SK-MEL-5 (cell line): ENCODE measurements around the gene METTL13. TPM values are rescaled to one million over a fixed set of nuclear protein-coding genes. Genes with fewer than 3 reads are reported as not detected.
A peak's percentile ranks its signal among the peaks of the same experiment; 100 is the strongest.
"Not testable (repeated sequence)": the region's sequence is repeated elsewhere in the genome, so short reads cannot be mapped to it uniquely, and the experiment has no call there.

Experiments used
- DNase-seq: peaks from one replicate; pipeline ENCODE4 v3.0.0-alpha.2; 2016; ENCODE audit warnings: low read depth, low spot score
- in situ Hi-C: cut with HindIII; loops from 2 replicates; pipeline ENCODE4 v1.10.0; 2016; ENCODE audit warnings: low sequenced_read_pairs, high pct_unique_total_duplicates, low pct_unique_long_range_greater_than_20kb
- total RNA-seq: library from RNA; depleted of rRNA; stranded (reverse); fragments of >200 nt; shearing (Covaris generic); gene quantifications from 2 replicates; pipeline ENCODE4 v1.2.3, GENCODE V29; 2014

METTL13 gene
- total RNA-seq, 1 experiment from 2014 or later = 39.3 TPM

DNA sequence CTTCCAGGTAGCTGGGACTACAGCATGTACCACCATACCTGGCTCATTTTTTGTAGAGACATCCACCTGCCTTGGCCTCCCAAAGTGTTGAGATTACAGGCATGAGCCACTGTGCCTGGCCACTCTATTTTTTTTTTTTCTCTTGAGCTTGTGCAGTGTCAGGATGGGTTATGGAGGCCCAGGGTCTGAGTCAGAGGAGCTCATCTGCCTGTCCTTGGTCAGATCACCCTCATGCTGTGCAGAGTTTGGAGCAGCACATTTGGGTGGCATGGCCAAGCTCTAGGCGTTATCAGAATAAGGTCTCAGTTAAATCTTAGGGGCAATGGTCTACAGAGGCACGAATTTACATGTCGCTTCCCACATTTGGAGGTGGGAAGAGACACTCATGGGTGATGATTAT, 16.9 kb downstream of the METTL13 start:
- DNase-seq = no peak
- in situ Hi-C loops = no loop called here

DNA sequence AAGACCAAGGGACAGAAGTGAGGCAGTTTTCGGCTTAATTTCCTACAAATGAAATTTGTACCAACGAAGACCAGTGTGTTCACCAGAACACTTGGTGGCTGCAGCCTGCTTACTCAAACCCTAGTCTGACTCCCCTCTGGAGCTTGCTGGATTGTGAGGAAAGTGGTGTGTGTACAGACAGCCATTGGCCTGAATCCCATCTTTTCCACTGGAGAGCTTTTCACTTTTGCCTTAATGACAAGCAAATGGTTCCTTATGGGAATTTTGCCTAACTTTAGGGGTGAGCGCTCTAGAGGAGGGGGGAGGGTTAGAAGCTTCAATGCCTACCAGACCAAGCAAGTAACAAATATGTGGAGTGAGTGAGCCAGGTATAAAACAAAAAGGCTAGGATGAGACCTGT, 17.3 kb downstream of the METTL13 start:
- DNase-seq = no peak
- in situ Hi-C loops = no loop called here

DNA sequence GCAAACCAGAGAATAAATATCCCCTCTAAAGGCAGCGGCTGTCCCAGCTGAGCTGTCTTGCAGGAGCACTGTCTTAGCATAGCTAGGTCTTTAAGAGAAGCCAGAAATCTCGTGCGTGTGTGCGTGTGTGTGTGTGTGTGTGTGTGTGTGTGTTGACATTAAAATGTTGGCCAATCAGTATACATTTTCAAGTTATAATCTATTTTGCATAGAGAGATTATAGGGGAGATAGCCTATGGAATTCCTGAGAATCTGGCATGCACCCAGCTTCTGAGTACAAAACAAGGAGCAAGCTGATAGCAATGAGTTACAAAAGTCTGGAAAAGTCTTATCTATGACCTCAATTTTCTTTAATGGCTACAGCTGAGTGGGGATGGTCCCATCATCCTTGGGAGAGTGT, 17.7 kb downstream of the METTL13 start:
- in situ Hi-C loops = no loop called here
- DNase-seq = no peak

DNA sequence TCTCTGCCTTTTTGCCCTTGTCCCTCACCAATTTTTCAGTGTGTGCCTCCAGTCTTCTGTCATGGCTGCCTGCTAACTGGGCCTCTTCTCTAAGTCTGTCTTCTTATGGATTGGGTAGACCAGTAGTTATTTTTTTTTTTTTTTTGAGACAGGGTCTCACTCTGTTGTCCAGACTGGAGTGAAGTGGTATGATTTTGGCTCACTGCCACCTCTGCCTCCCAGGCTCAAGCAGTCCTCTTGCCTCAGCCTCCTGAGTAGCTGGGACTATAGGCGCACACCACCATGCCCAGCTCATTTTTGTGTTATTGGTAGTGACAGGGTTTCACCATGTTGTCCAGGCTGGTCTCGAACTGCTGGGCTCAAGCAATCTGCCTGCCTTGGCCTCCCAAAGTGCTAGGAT, 18.2 kb downstream of the METTL13 start:
- in situ Hi-C loops = loop anchor here (10.0 kb wide), 1 partner anchor 185 kb away; no protein-coding TSS in a partner anchor
- not testable (repeated sequence) for DNase-seq

DNA sequence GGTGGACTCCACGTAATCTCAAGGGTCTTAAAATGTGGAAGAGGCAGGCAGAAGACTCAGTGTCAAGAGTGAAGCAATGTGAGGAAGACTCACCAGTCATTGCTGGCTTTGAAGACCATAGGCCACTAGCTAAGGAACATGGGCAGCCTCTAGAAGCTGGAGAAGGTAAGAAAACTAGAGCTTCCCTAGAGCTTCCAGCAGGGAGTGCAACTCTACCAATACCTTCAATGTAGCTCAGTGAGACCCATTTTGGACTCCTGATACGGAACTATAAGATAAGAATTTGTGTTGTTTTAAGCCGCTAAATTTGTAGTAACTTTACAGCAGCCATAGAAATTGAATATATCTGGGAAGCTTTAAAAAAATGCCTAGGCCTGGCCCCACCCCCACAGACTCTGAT, 18.9 kb downstream of the METTL13 start:
- DNase-seq = peak; percentile 51
- in situ Hi-C loops = loop anchor here (10.0 kb wide), 1 partner anchor 184 kb away; no protein-coding TSS in a partner anchor

DNA sequence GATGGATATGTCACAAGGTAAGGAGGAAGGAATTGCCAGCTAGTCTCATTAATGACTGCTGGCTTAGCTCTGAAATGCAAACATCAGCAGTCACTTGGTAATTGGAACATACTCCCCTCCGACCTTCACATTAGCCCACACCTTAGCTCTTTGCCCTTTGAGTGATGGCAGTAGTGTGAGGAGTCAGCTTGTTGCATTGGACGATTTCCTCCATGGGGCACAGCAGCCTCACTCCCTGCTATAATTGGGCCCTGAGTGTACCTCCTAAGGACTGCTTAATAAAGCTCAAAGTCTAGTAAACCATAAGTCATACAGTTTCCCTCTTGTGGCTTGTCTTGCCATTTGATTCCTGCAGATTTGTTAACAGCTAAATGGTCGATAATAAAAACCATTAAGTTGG, 19.4 kb downstream of the METTL13 start:
- in situ Hi-C loops = loop anchor here (10.0 kb wide), 1 partner anchor 184 kb away; no protein-coding TSS in a partner anchor
- no peak for DNase-seq

DNA sequence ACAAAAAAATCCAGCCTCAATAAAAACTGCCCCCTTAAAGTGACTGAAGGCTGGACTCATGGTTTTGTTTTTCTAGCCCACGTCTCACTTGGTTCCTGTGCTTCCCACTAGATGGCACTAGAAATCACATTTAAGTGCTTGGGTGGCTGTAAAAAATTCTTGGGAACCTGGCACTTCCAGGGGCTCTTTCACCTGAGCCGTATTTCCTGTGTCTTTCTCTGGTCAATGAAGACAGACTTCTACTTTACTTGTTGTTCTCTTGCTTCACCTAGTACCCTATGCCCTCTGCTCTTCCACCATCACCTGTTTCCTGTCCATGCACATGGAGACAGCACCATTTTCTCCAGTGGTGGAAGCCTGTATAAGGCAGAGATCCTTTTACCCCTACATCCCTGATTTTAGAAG, 20.0 kb downstream of the METTL13 start:
- in situ Hi-C loops = loop anchor here (10.0 kb wide), 1 partner anchor 183 kb away; no protein-coding TSS in a partner anchor
- peak; percentile 69 for DNase-seq

DNA sequence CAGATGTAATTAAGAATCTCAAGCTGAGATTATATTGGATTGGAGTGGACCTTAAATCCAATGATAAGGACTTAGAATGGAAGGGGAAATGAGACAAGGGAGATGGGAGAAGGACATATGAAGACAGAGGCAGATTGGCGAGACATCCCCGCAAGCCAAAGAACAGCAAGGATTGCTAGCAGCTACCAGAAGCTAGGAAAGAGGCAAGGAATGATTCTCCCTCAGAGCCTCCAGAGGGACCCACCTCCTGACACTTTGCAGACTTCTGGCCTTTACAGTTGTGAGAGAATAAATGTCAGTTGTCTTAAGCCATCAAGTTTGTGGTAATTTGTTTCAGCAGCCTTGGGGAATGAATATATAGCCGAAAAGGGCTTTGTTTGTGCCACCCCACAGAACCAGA, 20.7 kb downstream of the METTL13 start:
- DNase-seq = peak; percentile 27
- in situ Hi-C loops = loop anchor here (10.0 kb wide), 1 partner anchor 183 kb away; no protein-coding TSS in a partner anchor

DNA sequence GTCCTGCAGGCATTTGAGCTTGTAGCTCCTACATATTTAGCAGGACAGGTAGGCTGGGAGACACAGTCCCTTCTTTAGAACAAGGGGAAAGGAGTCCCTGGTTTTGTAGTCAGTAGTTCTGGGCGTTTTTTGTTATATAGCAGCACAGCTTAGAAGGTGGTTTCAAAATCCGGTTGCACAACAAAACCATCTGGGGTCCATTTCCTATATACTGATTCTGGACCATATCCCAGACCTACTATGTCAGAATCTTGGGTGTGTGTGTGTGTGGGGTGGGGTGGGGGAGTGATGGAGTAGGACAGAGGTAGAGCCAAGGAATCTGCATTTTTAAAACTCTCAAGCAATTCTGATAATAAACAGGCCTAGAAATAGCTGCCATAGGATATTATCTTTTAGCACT, 21.6 kb downstream of the METTL13 start:
- DNase-seq = no peak
- in situ Hi-C loops = loop anchor here (10.0 kb wide), 1 partner anchor 182 kb away; no protein-coding TSS in a partner anchor

DNA sequence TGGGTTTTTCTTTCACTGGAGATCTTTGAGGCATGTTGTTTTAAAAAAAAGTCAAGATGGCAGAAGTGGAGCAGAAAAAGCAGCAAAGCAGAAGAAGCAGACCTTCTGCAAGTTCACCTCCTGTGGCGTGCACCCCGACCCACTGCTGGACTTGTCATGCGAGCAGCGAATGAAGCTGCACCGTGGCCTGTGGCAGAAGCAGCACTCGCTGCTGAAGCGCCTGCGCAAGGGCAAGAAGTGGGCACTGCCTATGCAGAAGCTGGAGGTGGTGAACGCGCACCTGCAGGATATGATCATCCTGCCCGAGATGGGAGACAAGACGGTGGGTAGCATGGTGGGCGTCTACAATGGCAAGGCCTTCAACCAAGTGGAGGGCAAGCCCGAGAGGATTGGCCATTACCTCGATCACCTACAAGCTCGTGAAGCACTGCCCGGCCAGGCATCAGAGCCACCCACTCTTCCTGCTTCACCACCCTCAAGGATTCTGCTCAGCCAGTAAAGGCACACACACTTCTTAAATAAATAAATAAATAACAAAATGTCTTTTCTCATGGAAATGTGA, 22.1 kb downstream of the METTL13 start:
- in situ Hi-C loops = loop anchor here (10.0 kb wide), 1 partner anchor 181 kb away; no protein-coding TSS in a partner anchor
- DNase-seq = no peak

DNA sequence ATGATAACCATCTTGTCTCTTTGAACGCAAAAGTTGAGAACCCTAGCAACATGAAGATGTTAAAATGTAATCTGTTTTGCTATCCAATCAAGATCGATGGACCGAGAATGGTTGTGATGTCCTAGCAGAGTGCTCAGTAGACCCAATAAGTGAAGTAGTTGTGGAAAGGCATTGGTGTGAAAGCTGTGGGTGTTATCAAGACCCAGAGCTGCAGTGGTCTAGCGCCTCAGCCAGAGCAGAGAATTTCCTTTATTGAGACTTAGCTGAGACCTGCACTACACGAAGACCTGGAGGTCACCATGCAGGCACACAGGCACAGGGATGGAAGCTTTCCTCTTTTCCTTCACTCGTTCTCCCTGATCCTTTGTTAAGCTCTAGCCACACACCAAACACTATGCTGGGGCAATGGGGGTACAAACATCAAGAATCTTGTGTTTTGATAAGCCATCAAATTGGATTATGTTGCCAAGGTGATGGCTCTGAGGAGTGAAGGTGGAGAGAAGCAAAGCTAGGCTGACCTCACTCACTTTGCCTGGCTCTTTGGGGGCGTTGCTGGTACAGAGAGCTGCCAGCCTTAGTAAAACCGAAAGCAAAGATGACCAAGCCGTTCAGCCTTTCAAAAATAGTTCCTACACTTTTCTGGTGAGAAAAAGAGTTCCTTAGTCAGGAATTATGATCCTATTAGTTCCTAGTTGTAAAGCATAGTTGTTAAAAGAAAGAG, 24.1 kb downstream of the METTL13 start:
- DNase-seq = no peak
- in situ Hi-C loops = loop anchor here (10.0 kb wide), 1 partner anchor 179 kb away; no protein-coding TSS in a partner anchor

DNA sequence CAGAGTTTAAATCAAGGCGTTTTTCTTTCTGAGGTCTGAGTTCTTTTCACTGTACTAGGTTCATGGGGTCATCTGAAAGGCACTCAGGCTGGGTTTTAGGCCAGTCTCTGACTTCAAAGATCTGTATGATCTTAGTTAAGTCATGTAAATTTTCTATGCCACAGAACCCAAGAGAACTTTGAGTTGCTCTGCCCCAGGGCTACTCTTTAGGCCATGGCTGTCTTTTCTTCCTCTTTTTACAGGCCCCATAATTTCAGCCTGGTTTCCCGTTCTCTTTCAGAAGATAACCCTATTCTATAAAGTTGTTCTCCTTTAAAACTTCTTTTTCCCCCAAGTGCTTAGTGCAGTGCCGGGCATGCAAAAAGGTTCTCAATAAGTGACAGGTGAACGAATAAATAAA, 26.1 kb downstream of the METTL13 start:
- in situ Hi-C loops = loop anchor here (10.0 kb wide), 1 partner anchor 177 kb away; no protein-coding TSS in a partner anchor
- DNase-seq = no peak

DNA sequence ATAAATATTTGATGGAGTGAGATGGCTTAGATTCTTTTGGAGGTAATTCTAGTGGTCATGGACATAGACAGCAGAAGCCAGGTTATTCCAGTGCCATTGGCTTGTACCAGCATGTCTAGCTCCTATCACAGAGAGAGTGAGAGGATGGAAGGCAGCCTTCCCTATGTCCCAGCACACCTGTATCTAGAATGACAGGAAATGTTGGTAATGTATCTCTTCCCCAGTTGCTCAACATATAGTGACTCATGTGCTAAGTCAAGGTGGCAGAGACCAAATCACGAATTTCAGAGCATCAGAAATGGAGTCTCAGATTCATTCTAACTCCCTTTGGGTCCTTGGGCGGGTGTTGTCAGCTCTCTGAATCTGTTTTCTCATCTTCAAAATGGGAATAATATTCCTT, 28.4 kb downstream of the METTL13 start:
- in situ Hi-C loops = loop anchor here (10.0 kb wide), 1 partner anchor 175 kb away; no protein-coding TSS in a partner anchor
- DNase-seq = no peak

DNA sequence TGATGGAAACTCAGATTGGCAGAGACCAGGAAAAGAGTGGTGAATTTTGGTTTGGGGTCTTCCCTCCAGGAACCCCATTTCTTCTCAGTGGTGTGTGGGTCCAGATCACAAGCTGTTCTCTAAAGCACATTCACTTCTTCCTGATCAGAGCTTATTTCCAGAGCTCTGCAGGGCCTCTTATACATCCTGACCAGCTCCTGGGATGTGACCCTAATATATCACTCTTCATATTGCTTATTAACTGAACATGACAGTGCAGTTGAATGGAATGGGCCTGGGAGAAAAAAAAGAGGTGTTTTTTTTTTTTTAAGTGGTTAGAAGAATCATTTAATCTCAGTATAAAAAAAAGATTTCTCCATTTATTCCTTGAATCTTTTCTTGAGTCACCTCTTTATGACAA, 30.2 kb downstream of the METTL13 start:
- DNase-seq = no peak
- in situ Hi-C loops = no loop called here

DNA sequence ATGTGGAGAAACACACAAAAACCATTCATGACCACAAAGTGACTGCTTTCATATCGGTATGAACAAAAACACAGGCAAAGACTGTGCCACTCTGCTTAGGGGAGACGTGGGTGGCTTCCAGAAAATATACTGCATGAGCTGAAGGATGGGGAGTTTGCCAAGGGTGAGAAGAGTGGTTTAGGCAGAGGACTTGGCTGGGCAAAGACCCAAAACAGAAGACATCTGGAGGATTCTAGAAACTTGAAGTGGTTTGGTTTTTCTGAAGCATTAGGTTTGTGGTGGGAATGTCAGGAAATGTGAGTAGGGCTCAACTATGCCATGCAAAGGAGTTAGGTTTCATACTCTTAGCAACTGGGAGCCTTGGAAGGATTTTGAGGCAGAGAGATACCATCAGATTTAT, 33.2 kb downstream of the METTL13 start:
- in situ Hi-C loops = no loop called here
- no peak for DNase-seq

DNA sequence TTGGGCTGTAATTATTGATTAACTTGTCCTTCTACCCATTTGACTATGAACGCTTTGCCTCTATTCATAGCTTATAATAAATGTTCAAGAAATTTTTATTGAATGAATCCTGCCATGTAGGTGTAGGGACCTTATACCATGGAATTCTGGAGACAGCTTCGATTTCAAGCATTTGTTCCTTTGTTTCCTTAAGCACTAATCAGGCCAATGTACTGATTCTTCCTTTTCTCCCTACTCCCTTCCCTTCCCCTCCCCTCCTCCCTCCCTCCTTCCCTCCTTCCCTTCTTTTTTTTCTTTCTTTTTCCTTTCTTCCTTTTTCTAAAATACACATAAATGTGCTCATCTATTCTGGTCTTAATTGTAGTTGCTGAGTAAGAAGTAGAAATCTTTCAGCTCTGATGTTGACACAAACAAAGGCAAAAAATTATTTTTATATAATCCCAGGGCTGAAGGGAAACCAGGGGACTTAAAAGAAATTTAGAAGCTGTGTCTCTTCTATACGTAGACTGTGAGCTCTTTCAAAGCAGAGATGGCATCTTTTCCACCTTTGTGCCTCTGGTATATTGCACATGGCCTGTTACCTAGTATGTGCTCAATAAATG, 34.9 kb downstream of the METTL13 start:
- no peak for DNase-seq
- in situ Hi-C loops = no loop called here

DNA sequence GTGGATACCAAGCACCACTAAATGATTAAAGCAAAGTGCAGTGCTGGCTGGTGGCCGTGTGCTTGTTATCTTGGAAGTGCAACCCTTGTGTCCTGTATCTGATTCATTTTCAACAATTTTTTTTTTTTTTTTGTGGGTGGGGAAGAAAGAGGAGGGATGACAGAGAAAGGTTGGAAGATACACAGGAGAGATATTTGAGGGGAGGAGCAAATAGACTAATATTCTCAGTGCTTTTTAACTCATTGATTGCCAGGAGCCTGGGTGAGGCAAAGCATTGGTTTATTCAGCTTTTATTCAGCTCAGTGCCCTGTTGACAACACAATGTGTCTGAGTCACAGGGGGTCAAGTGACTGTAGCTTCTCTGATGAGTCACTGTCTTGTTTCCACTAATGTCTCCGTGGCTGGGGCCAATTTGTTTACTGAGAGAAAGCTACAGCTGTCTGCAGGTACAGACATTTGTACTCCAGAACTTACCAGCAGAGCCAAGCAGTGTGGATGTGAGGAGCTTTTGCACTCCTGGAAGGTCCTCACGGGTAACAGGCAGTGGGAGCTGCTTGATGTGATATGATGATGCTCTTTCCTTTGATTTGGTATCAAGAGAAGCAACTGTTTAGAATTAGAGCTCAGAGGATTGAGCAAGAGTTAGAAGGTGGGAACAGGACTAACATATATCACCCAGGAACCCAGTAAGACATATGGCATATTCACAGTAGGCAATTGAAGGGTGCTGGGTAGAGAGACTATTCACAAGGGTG, 36.2 kb downstream of the METTL13 start:
- in situ Hi-C loops = no loop called here
- peak; percentile 68 for DNase-seq

DNA sequence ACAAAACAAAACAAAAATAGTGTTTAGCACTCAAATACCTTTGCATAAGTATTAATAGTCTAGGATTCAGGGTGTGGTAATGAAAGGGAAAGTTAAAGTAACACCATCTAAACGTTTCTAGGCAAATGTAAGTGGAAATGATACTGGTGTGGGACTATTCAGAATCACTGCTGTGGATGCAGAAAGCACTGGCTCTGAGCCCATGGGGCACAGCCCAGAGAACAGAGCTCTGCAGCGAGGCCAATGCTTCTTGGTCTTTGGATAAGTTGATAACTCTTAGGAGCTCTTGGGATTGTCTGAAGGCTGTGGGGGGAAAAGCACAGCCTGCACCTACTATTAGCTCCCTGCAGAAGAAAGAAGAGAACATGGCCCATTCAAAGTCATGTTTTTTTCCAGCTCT, 38.5 kb downstream of the METTL13 start:
- no peak for DNase-seq
- in situ Hi-C loops = no loop called here
